GM12878 (cell line): ENCODE measurements around the gene CDCP2. TPM values are rescaled to one million over a fixed set of nuclear protein-coding genes. Genes with fewer than 3 reads are reported as not detected.

Experiments
- ATAC-seq: fragments of 200-7000 bp; cut with Tn5 transposase; 3 replicates; pipeline ENCODE4 v1.9.1; 2020; ENCODE audit warnings: mild to moderate bottlenecking, moderate library complexity
- BruUV-seq: library from RNA; stranded (reverse); fragments of 400-500 nt; replicated peaks from 2 replicates; lab custom pipeline; 2021; lab: Mats Ljungman, UMichigan
- CTCF ChIA-PET: fragments of 300-600 bp; sonication (Branson Sonifier 250); formaldehyde crosslinking; extraction: SDS; loops from one replicate; lab custom pipeline; 2021; ENCODE audit warnings: inconsistent platforms; lab: Yijun Ruan, JAX
- POLR2A ChIA-PET: fragments of 350-600 bp; formaldehyde crosslinking; extraction: SDS; loops from one replicate; lab custom pipeline; 2021; ENCODE audit warnings: inconsistent platforms; lab: Charles Lee
- RAD21 ChIA-PET: fragments of 300-600 bp; sonication (Branson Sonifier 250); formaldehyde crosslinking; loops from one replicate; lab custom pipeline; 2023; ENCODE audit warnings: antibody characterized with exemption; ENCODE audit not compliant: unreplicated experiment; lab: Charles Lee
- SMC1A ChIA-PET: fragments of 300-600 bp; sonication (Branson Sonifier 250); formaldehyde crosslinking; loops from one replicate; lab custom pipeline; 2023; ENCODE audit not compliant: unreplicated experiment, uncharacterized antibody; lab: Charles Lee
- DNase-seq: peaks from one replicate; pipeline ENCODE4 v3.0.0-alpha.2; 2011; ENCODE audit warnings: low read depth, low spot score
- FAIRE-seq: peaks from 3 replicates; lab custom pipeline; 2011; peaks lifted over from hg19 to GRCh38; lab: Jason Lieb, UNC
- H2AFZ ChIP-seq: 2 replicates; pipeline ENCODE4 v1.6.0; 2011; ENCODE audit warnings: low read depth, low read length, control low read depth; ENCODE audit not compliant: control insufficient read depth
- H3K27ac ChIP-seq: 2 replicates; pipeline ENCODE4 v1.5.1; 2011; ENCODE audit warnings: control low read depth; ENCODE audit not compliant: control insufficient read depth, insufficient read depth
- H3K27me3 ChIP-seq, 2 experiments: replicated peaks in 1 of 2; 2 replicates each; pipeline versions ENCODE4 v1.6.0 to v1.6.1; 2011; ENCODE audit warnings: low read length in 1 of 2; ENCODE audit not compliant: control insufficient read depth in 2 of 2, insufficient read depth in 2 of 2
- H3K36me3 ChIP-seq, 2 experiments: 2 replicates each; pipeline ENCODE4 v1.5.1; 2011; ENCODE audit warnings: low read length in 1 of 2; ENCODE audit not compliant: control insufficient read depth in 2 of 2, insufficient read depth in 2 of 2
- H3K4me1 ChIP-seq: 2 replicates; pipeline ENCODE4 v1.6.1; 2011; ENCODE audit warnings: mild to moderate bottlenecking, low read length, moderate library complexity, mixed read lengths; ENCODE audit not compliant: control insufficient read depth, insufficient read depth
- H3K4me2 ChIP-seq: 2 replicates; pipeline ENCODE4 v1.6.0; 2011; ENCODE audit warnings: control low read depth; ENCODE audit not compliant: control insufficient read depth, insufficient read depth
- H3K4me3 ChIP-seq: fragments of 200-600 bp; sonication (generic); 2 replicates; pipeline ENCODE4 v1.5.1; 2016
- H3K79me2 ChIP-seq: 2 replicates; pipeline ENCODE4 v1.6.0; 2011; ENCODE audit warnings: low read length; ENCODE audit not compliant: control insufficient read depth, insufficient read depth
- H3K9ac ChIP-seq: 2 replicates; pipeline ENCODE4 v1.8.0; 2011; ENCODE audit warnings: low read length, control low read depth, mixed read lengths; ENCODE audit not compliant: control insufficient read depth, insufficient read depth
- H3K9me3 ChIP-seq: replicated peaks from 3 replicates; pipeline ENCODE4 v1.5.1; 2011; ENCODE audit warnings: mild to moderate bottlenecking, low read length; ENCODE audit not compliant: control insufficient read depth, insufficient read depth
- H4K20me1 ChIP-seq: 2 replicates; pipeline ENCODE4 v1.6.0; 2011; ENCODE audit not compliant: control insufficient read depth, insufficient read depth
- ATF2 ChIP-seq: IDR thresholded peaks from 2 replicates; pipeline ENCODE4 v1.6.1; 2012; ENCODE audit warnings: low read length, inconsistent platforms
- BRCA1 ChIP-seq: IDR thresholded peaks from 2 replicates; pipeline ENCODE4 v1.6.1; 2011; ENCODE audit warnings: low read depth, low read length, improper control_type of control experiment
- CHD4 ChIP-seq: fragments of 200-600 bp; sonication (generic); IDR thresholded peaks from 2 replicates; pipeline ENCODE4 v1.6.1; 2016; ENCODE audit warnings: mild to moderate bottlenecking
- CREM ChIP-seq: IDR thresholded peaks from 2 replicates; pipeline ENCODE4 v1.6.1; 2014; ENCODE audit warnings: antibody characterized with exemption, low read depth
- EGR1 ChIP-seq, 2 experiments: IDR thresholded peaks; 1 replicate in 1 of 2; 2 replicates in 1 of 2; pipeline ENCODE4 v1.6.1; 2011 to 2012; ENCODE audit warnings: low read depth in 2 of 2, low read length in 2 of 2, borderline replicate concordance in 1 of 2, mild to moderate bottlenecking in 1 of 2, moderate library complexity in 1 of 2
- HCFC1 ChIP-seq: fragments of 150-350 bp; IDR thresholded peaks from 2 replicates; pipeline ENCODE4 v1.6.1; 2014; ENCODE audit warnings: low read length
- KLF5 ChIP-seq: fragments of 450-650 bp; IDR thresholded peaks from 2 replicates; pipeline ENCODE4 v1.6.1; 2014; ENCODE audit warnings: mild to moderate bottlenecking; ENCODE audit not compliant: partially characterized antibody
- RB1 ChIP-seq: fragments of 450-650 bp; formaldehyde crosslinking; IDR thresholded peaks from 2 replicates; pipeline ENCODE4 v1.6.1; 2017; ENCODE audit warnings: mild to moderate bottlenecking, borderline replicate concordance
- SMC3 ChIP-seq: IDR thresholded peaks from 2 replicates; pipeline ENCODE4 v1.6.1; 2011; ENCODE audit warnings: low read length, improper control_type of control experiment, borderline replicate concordance
- SREBF1 ChIP-seq: IDR thresholded peaks from 2 replicates; pipeline ENCODE4 v1.6.1; 2012; ENCODE audit warnings: mild to moderate bottlenecking, low read length
- SUPT20H ChIP-seq: IDR thresholded peaks from 2 replicates; pipeline ENCODE4 v1.6.1; 2011; ENCODE audit warnings: low read depth, mild to moderate bottlenecking, low read length, moderate library complexity, borderline replicate concordance; ENCODE audit not compliant: control insufficient read depth
- ZBTB33 ChIP-seq: fragments of 450-650 bp; IDR thresholded peaks from 2 replicates; pipeline ENCODE4 v1.6.1; 2017; ENCODE audit warnings: mild to moderate bottlenecking
- WGBS: methylation state at CpG from one replicate; pipeline ENCODE4 v1.1.6; 2016; ENCODE audit warnings: low lambda C conversion rate; ENCODE audit not compliant: insufficient replicate concordance, insufficient coverage; ENCODE audit errors: missing lambda C conversion rate; 5-methylcytosine and 5-hydroxymethylcytosine counted together
- in situ Hi-C: fragments of 300-500 bp; cut with MboI; formaldehyde crosslinking; loops from 9 replicates; pipeline ENCODE4 v1.14.3; 2018; ENCODE audit warnings: mixed read lengths
- intact Hi-C: fragments of 100-400 bp; cut with micrococcal nuclease; formaldehyde crosslinking; loops from one replicate; pipeline ENCODE4 v1.14.2; 2022; ENCODE audit not compliant: unreplicated experiment
- polyA plus RNA-seq, 11 experiments: library from polyadenylated mRNA; depleted of rRNA in 4 of 11; unstranded in 6 of 11; stranded (reverse) in 5 of 11; fragments of >200 nt; fragmentation: Nextera tagmentation in 4 of 11; fragmentation: Illumina TruSeq in 1 of 11; extraction: Ambion mirVana in 4 of 11; extraction: Trizol in 1 of 11; gene quantifications; 1 replicate in 1 of 11; 2 replicates in 10 of 11; pipeline versions ENCODE4 v1.2.1 to v1.2.3, GENCODE V29; 2011 to 2016; ENCODE audit warnings: inconsistent platforms in 2 of 11, missing spikeins in 2 of 11, low read depth in 1 of 11
- total RNA-seq, 4 experiments: library from RNA; depleted of rRNA in 3 of 4; stranded (reverse); fragments of >200 nt in 3 of 4; fragmentation: Illumina TruSeq in 1 of 4; extraction: Trizol in 1 of 4; gene quantifications; 2 replicates each; pipeline versions ENCODE4 v1.2.1 to v1.2.3, GENCODE V29; 2013 to 2021
- TF ChIP-seq, protein P1 (sequence below): IDR thresholded peaks from 2 replicates; pipeline ENCODE4 v1.6.1; 2011; ENCODE audit warnings: low read depth, low read length, improper control_type of control experiment, borderline replicate concordance
- TF ChIP-seq, protein P2 (sequence below): fragments of 450-650 bp; IDR thresholded peaks from 2 replicates; pipeline ENCODE4 v1.6.1; 2017; ENCODE audit warnings: mild to moderate bottlenecking, moderate library complexity

The CDCP2 gene
- total and polyA plus RNA-seq, 10 of the 15 experiments (the other 5 are each of a cell fraction or from before 2014, with no cell fraction given) = 0.06 TPM; not detected in 9

GRCh38 chr1:54114955-54115354 is 37.8 kb downstream of the CDCP2 start:
- Histone ChIP-seq H3K27me3 (no peaks in the 10 kb centered on the region; a peak in 1 of 4 replicates), H3K9me3 (no peaks in the 10 kb centered on the region), H2AFZ (no peak overlapping the region), H3K4me2 (no peak overlapping the region), H3K27ac (no peak overlapping the region), H3K4me1 (no peaks in the 10 kb centered on the region), H3K79me2 (no peaks in the 10 kb centered on the region), H3K4me3 (no peak overlapping the region), H3K36me3 (no peaks in the 10 kb centered on the region), H4K20me1 (no peaks in the 10 kb centered on the region; the same call in 1 of the 2 replicates), H3K9ac (no peak overlapping the region)
- in situ Hi-C loops (no loop called here), intact Hi-C loops (no loop called here)
- SMC1A ChIA-PET = interaction anchor here (0.6 kb wide), 1 partner anchor 158 kb away, joined by 5 read pairs; no protein-coding TSS in a partner anchor
- CTCF ChIA-PET = interaction anchor here (0.8 to 1.5 kb wide), 3 partner anchors 79 to 686 kb away, joined by 3 to 4 read pairs (median 3); partner anchors contain the start of gene TTC22
- RAD21 ChIA-PET = no interaction called here
- DNase-seq = no peak
- no peak for FAIRE-seq
- ATAC-seq = no peak
- no TSS peak for BruUV-seq
- POLR2A ChIA-PET = no interaction called here
- WGBS = 39% methylated on average over 6 of the region's 6 CpGs
- no peak for TF ChIP-seq SREBF1
- no peak for TF ChIP-seq KLF5
- no peak for TF ChIP-seq SMC3
- TF ChIP-seq EGR1 (IDR thresholded peaks at IDR 0.05; ENCODE audit: borderline replicate concordance in 1 of 2, low read depth in 2 of 2, low read length in 2 of 2) = no peak
- no peak for TF ChIP-seq CREM
- no peak for TF ChIP-seq HCFC1
- TF ChIP-seq, protein P1, sequence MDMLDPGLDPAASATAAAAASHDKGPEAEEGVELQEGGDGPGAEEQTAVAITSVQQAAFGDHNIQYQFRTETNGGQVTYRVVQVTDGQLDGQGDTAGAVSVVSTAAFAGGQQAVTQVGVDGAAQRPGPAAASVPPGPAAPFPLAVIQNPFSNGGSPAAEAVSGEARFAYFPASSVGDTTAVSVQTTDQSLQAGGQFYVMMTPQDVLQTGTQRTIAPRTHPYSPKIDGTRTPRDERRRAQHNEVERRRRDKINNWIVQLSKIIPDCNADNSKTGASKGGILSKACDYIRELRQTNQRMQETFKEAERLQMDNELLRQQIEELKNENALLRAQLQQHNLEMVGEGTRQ = no peak
- TF ChIP-seq ATF2 = no peak
- TF ChIP-seq BRCA1 = no peak
- no peak for TF ChIP-seq ZBTB33
- TF ChIP-seq SUPT20H = no peak
- TF ChIP-seq, protein P2, sequence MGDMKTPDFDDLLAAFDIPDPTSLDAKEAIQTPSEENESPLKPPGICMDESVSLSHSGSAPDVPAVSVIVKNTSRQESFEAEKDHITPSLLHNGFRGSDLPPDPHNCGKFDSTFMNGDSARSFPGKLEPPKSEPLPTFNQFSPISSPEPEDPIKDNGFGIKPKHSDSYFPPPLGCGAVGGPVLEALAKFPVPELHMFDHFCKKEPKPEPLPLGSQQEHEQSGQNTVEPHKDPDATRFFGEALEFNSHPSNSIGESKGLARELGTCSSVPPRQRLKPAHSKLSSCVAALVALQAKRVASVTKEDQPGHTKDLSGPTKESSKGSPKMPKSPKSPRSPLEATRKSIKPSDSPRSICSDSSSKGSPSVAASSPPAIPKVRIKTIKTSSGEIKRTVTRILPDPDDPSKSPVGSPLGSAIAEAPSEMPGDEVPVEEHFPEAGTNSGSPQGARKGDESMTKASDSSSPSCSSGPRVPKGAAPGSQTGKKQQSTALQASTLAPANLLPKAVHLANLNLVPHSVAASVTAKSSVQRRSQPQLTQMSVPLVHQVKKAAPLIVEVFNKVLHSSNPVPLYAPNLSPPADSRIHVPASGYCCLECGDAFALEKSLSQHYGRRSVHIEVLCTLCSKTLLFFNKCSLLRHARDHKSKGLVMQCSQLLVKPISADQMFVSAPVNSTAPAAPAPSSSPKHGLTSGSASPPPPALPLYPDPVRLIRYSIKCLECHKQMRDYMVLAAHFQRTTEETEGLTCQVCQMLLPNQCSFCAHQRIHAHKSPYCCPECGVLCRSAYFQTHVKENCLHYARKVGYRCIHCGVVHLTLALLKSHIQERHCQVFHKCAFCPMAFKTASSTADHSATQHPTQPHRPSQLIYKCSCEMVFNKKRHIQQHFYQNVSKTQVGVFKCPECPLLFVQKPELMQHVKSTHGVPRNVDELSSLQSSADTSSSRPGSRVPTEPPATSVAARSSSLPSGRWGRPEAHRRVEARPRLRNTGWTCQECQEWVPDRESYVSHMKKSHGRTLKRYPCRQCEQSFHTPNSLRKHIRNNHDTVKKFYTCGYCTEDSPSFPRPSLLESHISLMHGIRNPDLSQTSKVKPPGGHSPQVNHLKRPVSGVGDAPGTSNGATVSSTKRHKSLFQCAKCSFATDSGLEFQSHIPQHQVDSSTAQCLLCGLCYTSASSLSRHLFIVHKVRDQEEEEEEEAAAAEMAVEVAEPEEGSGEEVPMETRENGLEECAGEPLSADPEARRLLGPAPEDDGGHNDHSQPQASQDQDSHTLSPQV = no peak
- TF ChIP-seq RB1 = no peak
- no peak for TF ChIP-seq CHD4
